Tibial nerve (tissue), 4 donors: Measurements from ENCODE around the gene GPR32. TPM values are rescaled to one million over a fixed set of nuclear protein-coding genes. Genes with fewer than 3 reads are reported as not detected.

ENCODE experiments used
- DNase-seq, 2 donors: peaks; one replicate each; pipeline ENCODE4 v3.0.0-alpha.2; 2019; ENCODE audit warnings: low spot score in 2 of 2
- H3K27ac ChIP-seq, 4 donors: fragments of 200-600 bp; sonication (generic) in 3 of 4; one replicate each; pipeline ENCODE4 v1.5.1; 2017 to 2019; ENCODE audit warnings: mild to moderate bottlenecking in 1 of 4
- H3K27me3 ChIP-seq, 2 donors: fragments of 200-600 bp; sonication (generic) in 1 of 2; one replicate each; pipeline versions ENCODE4 v1.5.1 to v1.6.0; 2017 to 2019
- H3K36me3 ChIP-seq, 3 donors: fragments of 200-600 bp; sonication (generic); one replicate each; pipeline ENCODE4 v1.5.1; 2018 to 2019
- H3K4me1 ChIP-seq, 4 donors: fragments of 200-600 bp; sonication (generic) in 3 of 4; one replicate each; pipeline ENCODE4 v1.5.1; 2017 to 2019
- H3K4me3 ChIP-seq, 4 donors: fragments of 200-600 bp; sonication (generic) in 3 of 4; one replicate each; pipeline ENCODE4 v1.5.1; 2017 to 2019; ENCODE audit warnings: mild to moderate bottlenecking in 1 of 4, moderate library complexity in 1 of 4
- H3K9me3 ChIP-seq, 4 donors: fragments of 200-600 bp; sonication (generic) in 3 of 4; one replicate each; pipeline ENCODE4 v1.5.1; 2017 to 2019
- CTCF ChIP-seq, 5 experiments: fragments of 200-600 bp in 3 of 5; fragments of 450-650 bp in 2 of 5; sonication (generic) in 3 of 5; IDR thresholded peaks; one replicate each; pipeline ENCODE4 v1.5.1; 2016 to 2019; ENCODE audit warnings: antibody characterized with exemption in 5 of 5, mild to moderate bottlenecking in 3 of 5, moderate library complexity in 2 of 5
- EP300 ChIP-seq, 2 donors: sonication (generic); formaldehyde crosslinking; IDR thresholded peaks; one replicate each; pipeline ENCODE4 v1.6.1; 2017; ENCODE audit warnings: antibody characterized with exemption in 2 of 2, mild to moderate bottlenecking in 1 of 2
- POLR2A ChIP-seq, 2 donors: fragments of 450-650 bp; IDR thresholded peaks; one replicate each; pipeline ENCODE4 v1.6.1; 2017; ENCODE audit warnings: antibody characterized with exemption in 2 of 2, mild to moderate bottlenecking in 2 of 2, moderate library complexity in 2 of 2
- WGBS, 2 donors: methylation state at CpG; one replicate each; pipeline ENCODE4 v1.1.5; 2018; 5-methylcytosine and 5-hydroxymethylcytosine counted together
- total RNA-seq, 4 donors: library from RNA; depleted of rRNA; stranded (reverse); fragments of >200 nt; gene quantifications; one replicate each; pipeline ENCODE4 v1.1.0, GENCODE V29; 2016

The GPR32 gene
- total RNA-seq, 4 donors from 2014 or later, result not detected

GRCh38 chr19:50817941-50818858 lies 47.9 kb downstream of the GPR32 start:
- Histone ChIP-seq H3K4me3 (peak overlapping the region in 2 of 4 donors; percentile 12 to 39), H3K4me1 (peaks cover 0 to 20% (median 2%) of the 10 kb centered on the region in 4 donors), H3K9me3 (no peaks in the 10 kb centered on the region), H3K27me3 (peaks cover 0 to 85% of the 10 kb centered on the region in 2 donors), H3K36me3 (no peaks in the 10 kb centered on the region), H3K27ac (peak overlapping the region in 1 of 4 donors; percentile 50)
- DNase-seq, result no peak
- TF ChIP-seq EP300 (IDR thresholded peaks at IDR 0.05), result no peak
- no peak for TF ChIP-seq POLR2A (IDR thresholded peaks at IDR 0.05)
- WGBS, 2 donors, result 4 to 8% methylated on average over 24 to 44 of the region's 52 CpGs

GRCh38 chr19:50818859-50819472 lies 48.7 kb downstream of the GPR32 start:
- Histone ChIP-seq H3K9me3 (no peaks in the 10 kb centered on the region), H3K27me3 (peaks cover 0 to 87% of the 10 kb centered on the region in 2 donors), H3K27ac (no peak overlapping the region), H3K36me3 (no peaks in the 10 kb centered on the region), H3K4me3 (no peak overlapping the region), H3K4me1 (peaks cover 0 to 20% (median 2%) of the 10 kb centered on the region in 4 donors)
- 64 to 67% methylated on average over 10 to 12 of the region's 12 CpGs for WGBS, 2 donors
- DNase-seq, result no peak
- TF ChIP-seq CTCF (IDR thresholded peaks at IDR 0.05) (no peak), POLR2A (IDR thresholded peaks at IDR 0.05) (no peak), EP300 (IDR thresholded peaks at IDR 0.05) (no peak)

GRCh38 chr19:50819636-50820035 lies 49.4 kb downstream of the GPR32 start:
- Histone ChIP-seq H3K27ac (no peak overlapping the region), H3K4me3 (no peak overlapping the region), H3K9me3 (no peaks in the 10 kb centered on the region), H3K27me3 (peaks cover 0 to 91% of the 10 kb centered on the region in 2 donors), H3K4me1 (peaks cover 0 to 20% (median 2%) of the 10 kb centered on the region in 4 donors), H3K36me3 (no peaks in the 10 kb centered on the region)
- no peak for DNase-seq
- 43% methylated on average over 7 to 8 of the region's 8 CpGs for WGBS, 2 donors
- TF ChIP-seq EP300 (IDR thresholded peaks at IDR 0.05), result no peak

GRCh38 chr19:50820086-50820485 lies 49.8 kb downstream of the GPR32 start:
- no peak overlapping the region for H3K4me3 ChIP-seq
- H3K9me3 ChIP-seq, result no peaks in the 10 kb centered on the region
- DNase-seq, result no peak
- no peak for TF ChIP-seq CTCF (IDR thresholded peaks at IDR 0.05)
- TF ChIP-seq EP300 (IDR thresholded peaks at IDR 0.05), result no peak
- TF ChIP-seq POLR2A (IDR thresholded peaks at IDR 0.05), result no peak
- WGBS, 2 donors, result 5 to 9% methylated on average over 13 to 15 of the region's 15 CpGs
- peaks cover 0 to 89% of the 10 kb centered on the region in 2 donors for H3K27me3 ChIP-seq
- no peak overlapping the region for H3K27ac ChIP-seq
- H3K4me1 ChIP-seq, result peaks cover 0 to 20% (median 2%) of the 10 kb centered on the region in 4 donors
- no peaks in the 10 kb centered on the region for H3K36me3 ChIP-seq

- Histone ChIP-seq H3K27me3 (peaks cover 0 to 83% of the 10 kb centered on the region in 2 donors), H3K36me3 (no peaks in the 10 kb centered on the region), H3K27ac (no peak overlapping the region), H3K4me3 (no peak overlapping the region), H3K9me3 (no peaks in the 10 kb centered on the region), H3K4me1 (peaks cover 0 to 20% (median 2%) of the 10 kb centered on the region in 4 donors)
- no peak for DNase-seq
- WGBS, 2 donors, result 4 to 5% methylated on average over 20 to 21 of the region's 21 CpGs
- TF ChIP-seq POLR2A (IDR thresholded peaks at IDR 0.05), result no peak
- TF ChIP-seq CTCF (IDR thresholded peaks at IDR 0.05), result no peak
- TF ChIP-seq EP300 (IDR thresholded peaks at IDR 0.05), result no peak
These were observed 50.4 kb downstream of the GPR32 start for GRCh38 chr19:50820549-50821247.
